ENCODE results near the gene MATN4.

The MATN4 gene

DNA sequence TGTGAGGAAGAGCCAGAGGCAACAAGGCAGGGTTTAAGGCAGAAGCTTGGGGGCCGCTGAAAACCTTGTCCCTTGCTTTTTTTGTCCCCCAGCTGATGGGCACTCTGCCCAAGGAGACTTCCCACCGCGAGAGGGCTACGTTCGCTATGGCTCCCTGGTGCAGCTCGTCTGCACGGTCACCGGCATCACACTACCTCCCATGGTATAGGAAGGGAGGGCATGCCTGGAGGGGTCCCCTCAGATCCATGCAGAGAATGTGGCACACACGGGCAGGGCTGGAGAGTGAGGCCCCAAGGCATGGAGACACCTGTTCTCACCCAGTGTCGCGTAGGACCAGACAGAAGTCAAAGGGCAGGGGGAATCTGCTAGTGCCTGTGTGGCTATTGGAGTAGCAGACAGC, 5.8 kb upstream of the MATN4 start:
- no peak for DNase-seq (ENCODE audit: low spot score)

DNA sequence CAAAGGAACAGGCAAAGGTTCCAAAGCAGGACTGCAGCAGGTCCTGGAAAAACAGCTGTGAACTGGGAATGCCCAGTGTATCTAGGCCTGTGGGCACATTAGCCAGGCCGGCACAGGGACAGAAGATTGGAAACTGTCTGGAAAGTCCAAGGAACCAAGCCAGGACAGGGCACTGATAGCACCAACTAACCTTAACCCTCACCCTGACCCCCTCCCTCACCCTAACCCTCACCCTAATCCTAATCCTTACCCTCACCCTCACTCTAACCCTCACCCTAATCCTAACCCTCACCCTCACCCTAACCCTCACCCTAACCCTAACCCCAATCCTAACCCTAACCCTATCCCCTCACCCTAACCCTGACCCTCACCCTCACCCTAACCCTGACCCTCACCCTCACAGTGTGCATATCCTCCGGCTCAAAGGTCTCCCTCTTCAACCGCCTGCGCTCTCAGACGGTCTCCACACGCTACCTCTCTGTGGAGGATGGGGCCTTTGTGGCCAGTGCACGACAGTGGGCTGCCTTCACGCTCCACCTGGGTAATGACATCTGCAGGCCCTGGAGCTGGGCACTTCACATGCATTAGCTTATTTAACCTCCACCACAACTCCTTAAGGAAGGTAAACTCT, 5.1 kb upstream of the MATN4 start:
- no peak for DNase-seq (ENCODE audit: low spot score)

DNA sequence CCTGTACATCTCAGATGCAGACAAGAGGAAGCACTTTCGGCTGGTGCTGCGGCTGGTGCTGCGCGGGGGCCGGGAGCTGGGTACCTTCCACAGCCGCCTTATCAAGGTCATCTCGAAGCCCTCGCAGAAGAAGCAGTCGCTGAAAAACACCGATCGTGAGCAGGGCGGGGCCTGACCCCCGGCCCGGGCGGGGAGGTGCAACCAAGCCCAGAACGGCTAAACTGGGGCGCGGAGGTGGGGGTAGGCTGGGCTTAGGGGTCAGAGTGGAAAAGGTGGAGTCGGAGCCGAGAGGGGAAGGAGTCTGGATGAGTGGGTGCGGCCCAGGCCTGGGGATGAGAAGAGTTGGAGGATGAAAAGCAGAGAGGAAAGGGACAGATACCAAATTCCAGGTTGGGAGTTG, 4.1 kb upstream of the MATN4 start:
- no peak for DNase-seq (ENCODE audit: low spot score)

DNA sequence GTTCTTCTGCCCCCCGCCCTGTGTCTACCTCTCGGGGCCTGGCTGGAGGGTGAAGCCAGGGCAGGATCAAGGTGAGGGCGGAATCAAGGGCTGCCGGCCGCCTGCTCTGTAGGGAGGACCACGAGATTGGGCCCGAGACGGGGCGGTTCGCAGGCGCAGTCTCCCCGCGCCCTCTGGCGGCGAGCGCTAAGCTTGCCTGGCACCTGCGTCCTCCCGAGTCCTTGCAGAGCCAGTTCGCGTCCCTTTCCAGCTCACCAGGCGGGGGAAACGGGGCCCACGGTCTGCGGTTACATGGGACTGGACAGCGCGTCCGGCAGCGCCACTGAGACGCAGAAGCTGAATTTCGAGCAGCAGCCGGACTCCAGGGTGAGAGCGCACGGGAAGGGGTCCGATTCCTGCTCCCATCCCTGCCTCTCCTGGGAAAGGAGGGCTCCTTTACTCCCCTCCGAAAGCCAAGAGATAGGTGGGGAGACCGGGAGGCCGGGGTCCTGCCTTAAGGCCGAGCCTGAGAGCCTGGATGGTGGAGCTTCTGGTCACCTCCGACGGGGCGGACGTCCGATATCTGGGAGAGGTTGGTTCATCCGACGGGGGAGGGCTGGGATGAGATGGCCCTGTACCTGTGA, 3.6 kb upstream of the MATN4 start:
- DNase-seq (ENCODE audit: low spot score): peak; percentile 86

DNA sequence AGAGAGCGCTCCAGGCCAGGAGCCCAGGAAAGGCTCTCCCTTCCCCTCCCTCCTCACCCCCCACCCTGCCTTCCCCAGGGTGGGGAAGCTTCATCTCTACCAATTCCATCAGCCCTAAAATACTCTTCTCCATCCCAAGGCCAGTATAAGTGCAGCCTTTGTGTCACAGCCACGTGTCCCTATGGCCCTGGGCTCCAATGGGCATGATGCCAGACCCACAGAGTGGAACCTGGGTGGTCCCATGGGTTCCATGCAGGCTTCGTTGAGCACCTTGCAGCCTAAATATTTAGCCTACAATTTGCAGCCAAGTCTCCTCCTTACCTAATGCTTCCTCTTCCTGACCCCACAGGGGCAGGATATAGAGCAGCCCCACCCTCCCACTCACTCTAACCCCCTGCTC, 976 bp upstream of the MATN4 start:
- no peak for DNase-seq (ENCODE audit: low spot score)

DNA sequence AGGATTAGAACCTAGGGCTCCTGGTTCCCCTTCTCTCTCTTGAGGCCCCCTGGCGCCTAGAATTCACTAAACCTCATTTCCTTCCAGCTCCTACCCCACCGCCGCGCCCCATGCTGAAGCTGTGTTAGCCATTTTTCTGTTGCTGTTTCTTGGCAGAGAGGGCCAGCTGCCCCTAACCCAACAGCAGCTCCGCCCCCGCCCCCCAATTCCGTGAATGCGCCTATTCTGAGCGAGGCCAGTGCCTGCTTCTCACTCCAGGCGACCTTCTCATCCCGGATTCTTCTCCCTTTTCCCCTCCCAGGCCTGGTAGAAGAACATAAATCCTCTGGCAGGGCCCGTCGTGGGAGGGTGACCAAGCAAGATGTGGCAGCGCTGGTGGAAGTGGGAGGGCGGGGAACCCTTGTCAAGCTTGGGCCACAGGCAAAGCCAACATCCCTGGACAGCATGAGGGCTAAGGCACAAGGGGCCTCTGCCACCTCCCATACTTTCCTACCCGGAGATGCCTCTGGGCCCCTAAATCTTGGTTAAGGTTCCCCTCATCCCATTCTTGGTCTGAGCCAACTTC, 941 bp downstream of the MATN4 start:
- DNase-seq (ENCODE audit: low spot score): no peak

DNA sequence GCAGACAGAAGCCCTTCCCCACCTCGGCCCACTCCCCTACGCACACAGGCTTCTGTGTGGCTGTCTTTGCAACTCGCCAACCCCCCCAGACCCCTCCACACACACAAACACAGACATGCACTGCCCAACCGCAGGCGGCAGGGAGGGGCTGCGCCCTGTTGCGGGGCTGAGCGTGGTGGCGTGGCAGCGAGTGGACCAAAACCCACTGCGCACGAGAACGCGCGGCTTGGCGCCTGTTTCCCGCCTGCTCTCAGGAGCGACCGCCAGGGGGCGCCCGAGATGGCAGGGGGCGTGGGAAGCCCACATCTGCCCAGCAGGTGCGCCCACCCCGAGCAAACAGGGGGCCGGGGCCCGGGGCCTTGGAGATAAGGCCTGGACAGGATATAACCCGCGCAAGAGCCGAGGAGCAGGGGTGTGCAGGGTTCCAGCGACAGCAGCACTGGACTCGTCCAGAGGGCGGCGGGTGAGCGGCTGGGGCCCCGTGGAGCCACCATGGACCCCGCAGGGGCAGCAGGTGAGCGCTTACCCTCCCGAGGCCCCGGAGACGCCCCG, 1.6 kb downstream of the MATN4 start, which contains the start of gene RBPJL:
RBPJL (plus strand) TSS at position 410 of the 552 bp plus-strand sequence; CDS start at position 493, 83 bp downstream.
- peak; percentile 63 for DNase-seq (ENCODE audit: low spot score)

DNA sequence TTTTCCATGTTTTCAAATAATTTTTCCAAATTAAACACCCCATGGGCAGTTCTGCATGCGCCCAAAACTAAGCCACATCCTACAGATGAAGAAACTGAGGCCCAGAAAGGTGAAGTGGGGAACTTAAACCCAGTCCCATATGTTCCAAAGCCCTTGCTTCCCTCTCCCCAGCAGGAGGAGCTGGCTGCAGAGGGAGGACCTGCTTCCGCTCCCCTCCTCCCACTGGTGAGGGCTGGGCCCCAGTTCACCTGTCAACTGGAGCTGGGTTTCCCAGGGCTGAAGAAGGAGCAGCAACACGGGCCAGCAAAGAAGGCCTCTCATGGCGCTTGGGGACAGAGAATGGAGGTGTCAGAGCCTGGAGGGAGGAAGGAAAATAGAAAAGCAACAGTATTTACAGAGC, 2.8 kb downstream of the MATN4 start:
- DNase-seq (ENCODE audit: low spot score): no peak

DNA sequence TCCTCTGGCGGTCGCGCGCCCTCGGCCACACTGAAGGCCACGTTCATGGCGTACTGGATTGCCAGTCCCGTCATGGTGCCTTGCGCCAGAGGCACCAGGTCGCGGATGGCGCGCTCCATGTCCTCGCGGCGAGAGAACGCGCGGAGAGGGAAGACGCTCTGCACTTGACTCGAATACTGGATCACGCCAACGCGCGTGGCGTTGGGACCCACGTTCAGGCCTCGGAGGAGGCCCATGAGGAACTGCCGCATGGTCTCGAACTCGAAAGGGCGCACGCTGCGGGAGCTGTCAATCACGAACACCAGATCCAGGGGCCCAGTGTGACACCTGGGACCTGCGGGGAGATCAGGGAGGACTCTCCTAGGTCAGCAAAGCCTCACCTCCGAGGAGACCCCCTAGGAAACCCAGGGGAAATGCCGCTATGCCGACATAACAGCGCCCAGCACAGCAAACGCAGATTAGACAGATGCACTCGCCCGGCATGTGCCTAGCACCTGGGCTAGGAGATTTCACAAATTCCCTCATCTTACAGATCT, 3.6 kb downstream of the MATN4 start:
- no peak for DNase-seq (ENCODE audit: low spot score)

DNA sequence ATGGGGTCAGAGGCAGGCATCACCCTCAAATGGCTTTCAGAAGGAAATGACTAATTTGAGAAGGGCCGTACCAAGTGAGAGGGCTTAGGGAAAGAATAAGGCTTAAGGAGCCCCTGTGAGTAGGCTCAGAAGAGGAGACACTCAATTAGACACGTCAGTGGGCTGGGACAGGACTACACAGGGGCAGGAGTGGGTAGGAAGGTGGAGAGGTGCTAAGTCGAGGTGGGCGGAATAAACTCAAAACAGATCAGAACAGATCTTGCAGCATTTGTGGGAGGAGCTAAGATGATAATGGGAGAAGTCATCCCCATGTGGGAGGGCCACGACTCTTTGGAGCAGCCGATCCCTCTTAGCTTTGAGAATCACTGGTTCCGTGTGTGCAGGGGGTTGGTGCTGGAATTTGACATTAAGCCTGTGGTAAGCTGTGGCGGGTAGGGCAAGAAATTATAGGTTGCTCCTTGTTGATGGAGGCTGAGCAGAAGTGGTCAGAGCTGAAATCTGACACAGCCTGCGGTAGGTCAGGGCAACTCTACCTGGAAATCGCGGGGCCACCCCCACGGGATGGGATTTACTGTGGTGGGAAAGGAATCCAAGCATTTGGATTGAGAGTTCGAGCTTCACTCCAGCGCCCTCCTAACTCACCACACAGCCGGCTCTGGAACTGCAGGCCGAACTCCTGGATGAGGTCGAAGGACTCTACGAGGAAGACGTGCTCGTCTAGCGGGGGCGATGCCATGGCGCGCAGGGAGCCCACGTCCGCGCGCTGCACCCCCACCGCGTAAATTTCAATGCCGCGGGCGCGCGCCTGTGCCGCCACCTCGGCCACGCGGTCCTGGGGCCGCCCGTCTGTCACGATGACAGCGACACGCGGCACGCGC, 4.3 kb downstream of the MATN4 start:
- no peak for DNase-seq (ENCODE audit: low spot score)

DNA sequence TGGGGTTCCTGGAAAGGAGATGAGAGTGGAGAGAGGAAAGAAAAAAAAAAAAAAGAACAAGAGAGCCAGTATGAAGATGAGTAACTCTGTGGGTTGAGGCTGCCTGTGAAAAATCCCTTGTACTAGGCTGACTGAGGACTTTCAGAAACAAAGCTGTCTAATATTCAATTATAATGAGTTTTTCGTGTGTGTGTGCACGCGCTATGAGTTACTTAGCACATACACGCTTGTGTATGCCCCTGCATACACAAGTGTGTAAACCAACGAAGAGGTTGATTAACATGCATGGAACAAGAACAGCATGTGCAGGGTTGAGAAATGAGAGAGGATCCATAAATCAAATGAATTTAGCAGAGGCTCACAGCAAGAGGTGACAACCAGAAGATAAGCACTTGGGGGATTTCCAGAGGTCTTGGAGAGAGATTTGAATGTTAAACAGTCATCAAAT, 6.3 kb downstream of the MATN4 start:
- DNase-seq (ENCODE audit: low spot score): no peak

DNA sequence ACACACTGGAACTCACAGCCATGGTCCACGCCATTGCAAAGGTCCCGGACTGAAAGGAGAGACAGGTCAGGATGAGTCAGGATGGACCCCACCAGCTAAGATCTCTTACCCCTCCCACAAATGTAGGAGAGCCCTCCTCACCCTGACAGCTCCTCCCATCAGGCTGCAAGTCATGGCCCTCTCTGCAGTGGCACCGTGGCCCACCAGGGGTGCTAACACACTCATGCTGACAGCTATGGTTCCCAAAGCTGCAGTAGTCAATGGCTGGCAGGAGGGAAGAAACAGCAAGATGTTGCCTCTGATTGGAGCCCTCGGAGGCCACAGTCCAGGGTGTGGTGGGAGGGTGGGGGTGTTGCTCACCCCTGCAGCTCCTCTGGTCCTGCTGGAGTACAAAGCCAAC, 7.1 kb downstream of the MATN4 start:
- peak; percentile 70 for DNase-seq (ENCODE audit: low spot score)

DNA sequence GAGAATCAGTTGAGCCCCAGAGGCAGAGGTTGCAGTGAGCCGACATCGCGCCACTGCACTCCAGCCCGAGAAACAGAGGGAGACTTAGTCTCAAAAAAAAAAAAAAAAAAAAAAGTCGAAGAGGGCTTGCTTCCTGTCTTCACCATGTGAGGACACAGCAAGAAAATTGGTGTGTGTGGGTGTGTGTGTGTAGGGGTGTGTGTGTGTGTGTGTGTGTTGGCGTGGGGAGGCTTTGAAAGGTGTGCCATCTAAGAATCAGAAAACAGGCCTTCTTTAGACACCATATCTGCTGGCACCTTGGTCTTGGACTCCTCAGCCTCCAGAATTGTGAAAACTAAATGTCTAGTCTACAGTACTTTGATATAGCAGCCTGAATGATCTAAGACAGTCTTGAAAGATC, 8.3 kb downstream of the MATN4 start:
- no peak for DNase-seq (ENCODE audit: low spot score)

DNA sequence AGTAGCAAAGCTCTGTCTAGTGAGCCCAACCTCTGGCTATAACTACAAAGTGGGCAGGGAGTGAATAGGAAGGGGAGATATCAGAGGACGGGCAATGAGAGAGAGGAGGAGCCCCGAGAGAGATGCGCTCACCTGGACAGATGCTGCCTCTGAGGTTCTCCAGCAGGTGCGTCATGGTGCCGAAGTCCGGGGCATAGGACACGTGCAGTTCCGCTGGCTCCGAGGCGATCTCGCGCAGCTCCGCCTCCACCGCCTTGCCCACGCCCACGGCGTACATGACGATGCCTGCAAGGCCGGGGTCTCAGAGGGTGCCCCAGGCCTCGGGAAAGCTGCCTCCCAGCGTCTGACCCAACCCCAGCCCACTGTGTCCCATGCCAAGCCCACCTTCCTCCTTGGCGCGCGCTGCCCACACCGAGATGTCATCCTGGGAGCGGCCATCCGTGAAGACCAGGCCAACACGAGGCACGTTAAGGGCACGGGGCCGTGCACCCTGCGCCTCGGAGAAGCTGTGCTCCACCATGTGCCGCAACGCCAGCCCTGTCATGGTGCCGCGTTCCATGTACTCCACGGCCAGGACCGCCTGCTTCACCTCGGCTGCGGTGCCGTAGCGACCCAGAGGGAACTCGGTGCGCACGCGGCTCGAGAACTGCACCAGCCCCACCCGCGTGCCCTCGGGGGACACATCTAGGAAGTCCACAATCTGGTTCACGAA, 10.2 kb downstream of the MATN4 start:
- no peak for DNase-seq (ENCODE audit: low spot score)

DNA sequence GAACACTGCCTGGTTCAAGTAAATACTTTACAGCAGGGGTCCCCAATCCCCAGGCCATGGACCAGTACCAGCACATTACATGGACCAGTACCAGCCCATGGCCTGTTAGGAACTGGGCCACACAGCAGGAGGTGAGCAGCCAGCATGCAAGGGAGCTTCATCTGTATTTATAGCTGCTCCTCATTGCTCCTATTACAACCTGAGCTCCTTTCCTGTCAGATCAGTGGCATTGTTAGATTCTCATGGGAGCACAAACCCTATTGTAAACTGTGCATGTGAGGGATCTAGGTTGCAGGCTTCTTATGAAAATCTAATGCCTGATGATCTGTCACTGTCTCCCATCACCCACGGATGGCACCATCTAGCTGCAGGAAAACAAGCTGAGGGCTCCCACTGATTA, 13.4 kb downstream of the MATN4 start:
- DNase-seq (ENCODE audit: low spot score): no peak

DNA sequence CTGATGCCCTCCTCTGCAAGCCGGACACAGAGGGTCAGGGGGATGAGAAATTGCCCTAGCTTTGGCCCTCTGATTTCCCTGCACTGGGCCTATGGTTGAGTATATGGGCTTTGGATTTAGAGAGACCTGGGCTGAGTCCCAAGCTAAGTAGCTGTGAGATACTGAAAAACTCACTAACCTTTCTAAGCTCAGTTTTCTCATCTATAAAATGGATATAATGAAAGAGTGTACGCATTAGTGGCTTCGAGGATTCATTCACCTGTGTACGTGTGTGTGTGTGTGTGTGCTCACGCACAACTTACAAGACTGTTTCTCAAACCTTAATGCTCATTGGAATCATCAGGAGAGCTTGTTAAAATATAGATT, 14.1 kb downstream of the MATN4 start:
- no peak for DNase-seq (ENCODE audit: low spot score)

DNA sequence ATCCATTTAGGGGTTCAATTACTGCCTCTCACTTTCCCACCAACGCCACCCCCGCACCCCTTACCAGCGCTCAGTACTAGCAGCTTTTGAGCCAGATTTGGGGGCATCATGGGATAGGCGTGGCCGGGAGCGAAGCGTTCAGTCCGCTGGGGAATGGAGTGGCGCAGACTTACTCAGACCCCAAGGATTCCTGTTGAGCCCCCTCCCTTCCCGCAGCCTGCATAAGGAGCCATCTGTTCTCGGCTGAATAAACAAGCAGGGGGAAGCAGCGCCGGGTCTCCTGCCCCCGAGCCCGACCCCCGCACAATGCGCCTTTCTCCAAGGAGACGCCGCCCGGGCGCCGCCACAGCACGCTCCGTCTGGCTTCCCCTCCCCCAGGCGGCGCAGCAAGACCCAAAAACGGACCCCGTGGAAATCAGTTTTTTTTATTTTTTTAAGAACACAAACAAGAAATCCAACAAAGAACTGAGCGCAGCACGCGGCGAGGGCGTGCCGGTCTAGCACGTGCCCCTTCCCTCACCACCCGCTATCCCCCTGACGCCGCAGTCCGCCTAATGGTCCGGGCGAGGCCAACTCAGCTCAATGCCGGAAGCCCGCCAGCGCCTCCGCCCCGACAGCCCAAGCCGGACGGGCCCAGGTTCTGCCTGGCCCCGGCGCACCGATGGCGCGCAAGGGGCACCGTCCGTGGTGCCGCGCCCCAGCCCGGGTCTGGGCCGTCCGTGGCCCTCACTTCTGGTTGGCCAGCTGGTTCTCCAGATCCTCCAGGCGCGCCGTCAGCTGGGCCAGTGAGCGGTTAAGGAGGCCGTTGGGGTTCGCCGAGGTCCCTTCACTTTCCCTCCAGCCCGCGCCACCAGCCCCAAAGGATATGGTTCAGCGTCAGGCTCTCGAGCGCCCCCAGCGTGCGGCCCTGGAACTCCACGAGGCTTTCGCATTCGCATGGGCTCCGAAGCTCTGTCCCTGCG, 14.8 kb downstream of the MATN4 start:
- peak; percentile 93 for DNase-seq (ENCODE audit: low spot score)

DNA sequence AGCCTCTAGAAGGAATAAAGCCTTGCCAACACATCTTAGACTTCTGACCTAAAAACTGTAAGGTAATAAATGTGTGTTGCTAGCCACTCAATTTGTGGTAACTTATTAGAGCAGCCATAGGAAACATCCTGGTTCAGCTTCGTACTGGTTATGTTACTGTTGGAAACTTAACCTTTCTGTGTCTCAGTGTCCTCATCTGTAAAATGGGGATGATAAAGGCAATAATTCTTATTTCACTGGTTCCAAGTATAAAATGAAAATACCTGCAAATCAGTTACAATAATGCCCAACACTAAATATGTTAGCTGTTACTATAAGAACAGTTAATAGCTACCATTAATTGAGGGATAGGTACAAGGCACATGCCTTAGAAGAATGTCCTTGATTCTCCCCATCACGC, 15.8 kb downstream of the MATN4 start:
- DNase-seq (ENCODE audit: low spot score): no peak

DNA sequence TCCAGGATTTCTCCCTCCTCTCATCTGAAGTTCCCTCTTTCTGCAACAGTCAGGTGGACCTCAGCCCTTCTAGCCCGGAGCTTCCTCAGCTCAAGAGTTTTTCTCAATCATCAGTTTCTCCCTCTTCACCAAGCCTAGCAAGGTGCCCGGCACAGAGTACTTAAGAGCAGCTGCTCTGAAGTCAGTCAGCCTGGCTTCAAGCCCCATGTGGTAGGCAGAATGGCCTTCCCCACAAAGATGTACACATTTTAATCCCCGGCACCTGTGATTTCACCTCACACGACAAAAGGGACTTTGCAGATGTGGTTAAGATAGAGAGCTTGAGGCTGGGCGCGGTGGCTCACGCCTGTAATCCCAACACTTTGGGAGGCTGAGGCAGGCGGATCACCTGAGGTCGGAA, 16.6 kb downstream of the MATN4 start:
- DNase-seq (ENCODE audit: low spot score): no peak

DNA sequence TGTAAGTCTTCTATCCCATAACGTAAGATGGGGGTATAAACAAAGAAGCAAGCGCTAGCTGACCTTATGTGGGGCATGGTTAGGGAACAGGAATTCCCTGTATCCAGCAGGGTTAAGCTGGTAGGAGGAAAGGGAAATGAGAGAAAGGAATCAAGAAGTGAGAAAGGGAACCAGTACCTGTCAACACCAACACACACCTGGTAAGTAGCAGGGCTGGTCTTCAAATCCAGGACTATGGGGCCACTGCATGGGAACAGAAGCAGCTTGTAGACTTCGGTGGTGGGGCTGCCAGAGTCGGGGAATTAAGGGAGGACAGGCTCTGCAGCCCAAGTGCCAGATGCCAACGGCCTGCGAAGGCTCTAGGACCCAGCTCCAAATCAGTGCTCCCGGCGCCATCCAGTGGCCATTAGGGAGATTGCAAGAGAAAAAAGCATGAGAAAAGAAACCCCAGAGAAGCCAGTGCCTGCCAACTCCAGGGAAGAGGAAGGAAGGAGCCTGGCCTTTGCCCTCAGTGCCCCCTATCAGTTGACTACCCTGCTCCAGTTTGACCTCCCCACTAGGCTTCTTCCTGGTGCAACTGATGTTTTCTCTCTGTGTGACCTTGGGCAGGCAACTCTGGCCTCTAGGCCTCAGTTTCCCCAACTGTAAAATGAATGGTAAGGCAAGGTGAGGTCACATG, 17.3 kb downstream of the MATN4 start:
- peak; percentile 87 for DNase-seq (ENCODE audit: low spot score)
